Esophagus muscularis mucosa (tissue), 4 donors: ENCODE measurements around the gene CAMTA1. TPM values are rescaled to one million over a fixed set of nuclear protein-coding genes. Genes with fewer than 3 reads are reported as not detected.

Experiments used
- DNase-seq: peaks from one replicate; pipeline ENCODE4 v3.0.0-alpha.2; 2017; ENCODE audit errors: extremely low spot score
- H3K27ac ChIP-seq, 4 donors: fragments of 200-600 bp; sonication (generic); replicated peaks in 1 of 4; 1 replicate in 3 of 4; 2 replicates in 1 of 4; pipeline ENCODE4 v1.5.1; 2016 to 2019; ENCODE audit warnings: mild to moderate bottlenecking in 1 of 4
- H3K27me3 ChIP-seq, 4 donors: fragments of 200-600 bp; sonication (generic); one replicate each; pipeline versions ENCODE4 v1.5.1 to v1.6.0; 2016 to 2019
- H3K36me3 ChIP-seq, 4 donors: fragments of 200-600 bp; sonication (generic); one replicate each; pipeline ENCODE4 v1.5.1; 2016 to 2019
- H3K4me1 ChIP-seq, 4 donors: fragments of 200-600 bp; sonication (generic); one replicate each; pipeline ENCODE4 v1.5.1; 2016 to 2019
- H3K4me3 ChIP-seq, 4 donors: fragments of 200-600 bp; sonication (generic); 1 replicate in 2 of 4; 2 replicates in 2 of 4; pipeline ENCODE4 v1.5.1; 2016 to 2019; ENCODE audit warnings: mild to moderate bottlenecking in 4 of 4, moderate library complexity in 1 of 4
- H3K9me3 ChIP-seq, 4 donors: fragments of 200-600 bp; sonication (generic); 1 replicate in 3 of 4; 2 replicates in 1 of 4; pipeline ENCODE4 v1.5.1; 2016 to 2019
- EP300 ChIP-seq: sonication (generic); formaldehyde crosslinking; IDR thresholded peaks from one replicate; pipeline ENCODE4 v1.6.1; 2017; ENCODE audit warnings: antibody characterized with exemption
- POLR2A ChIP-seq: fragments of 450-650 bp; IDR thresholded peaks from one replicate; pipeline ENCODE4 v1.6.1; 2017; ENCODE audit warnings: antibody characterized with exemption, moderate library complexity, mild to moderate bottlenecking, low read depth
- POLR2AphosphoS5 ChIP-seq, 2 donors: sonication (generic); formaldehyde crosslinking; IDR thresholded peaks; one replicate each; pipeline ENCODE4 v1.6.1; 2017; ENCODE audit warnings: antibody characterized with exemption in 2 of 2
- WGBS: methylation state at CpG from one replicate; pipeline ENCODE4 v1.1.5; 2018; 5-methylcytosine and 5-hydroxymethylcytosine counted together
- intact Hi-C: fragments of 100-400 bp; cut with DNase I; formaldehyde crosslinking; loops from one replicate; pipeline ENCODE4 v1.15.1; 2023
- total RNA-seq, 4 donors: library from RNA; depleted of rRNA; stranded (reverse); fragments of >200 nt; gene quantifications; one replicate each; pipeline versions ENCODE4 v1.1.0 to v1.2.1, GENCODE V29; 2016
- TF ChIP-seq, protein P1 (sequence below), 3 experiments: fragments of 200-600 bp in 2 of 3; fragments of 450-650 bp in 1 of 3; sonication (generic) in 2 of 3; IDR thresholded peaks; one replicate each; pipeline ENCODE4 v1.5.1; 2017 to 2019; ENCODE audit warnings: antibody characterized with exemption in 3 of 3, mild to moderate bottlenecking in 2 of 3, moderate library complexity in 1 of 3

The CAMTA1 gene
- total RNA-seq, 4 donors from 2014 or later: 109 to 226 (median 139) TPM

DNA sequence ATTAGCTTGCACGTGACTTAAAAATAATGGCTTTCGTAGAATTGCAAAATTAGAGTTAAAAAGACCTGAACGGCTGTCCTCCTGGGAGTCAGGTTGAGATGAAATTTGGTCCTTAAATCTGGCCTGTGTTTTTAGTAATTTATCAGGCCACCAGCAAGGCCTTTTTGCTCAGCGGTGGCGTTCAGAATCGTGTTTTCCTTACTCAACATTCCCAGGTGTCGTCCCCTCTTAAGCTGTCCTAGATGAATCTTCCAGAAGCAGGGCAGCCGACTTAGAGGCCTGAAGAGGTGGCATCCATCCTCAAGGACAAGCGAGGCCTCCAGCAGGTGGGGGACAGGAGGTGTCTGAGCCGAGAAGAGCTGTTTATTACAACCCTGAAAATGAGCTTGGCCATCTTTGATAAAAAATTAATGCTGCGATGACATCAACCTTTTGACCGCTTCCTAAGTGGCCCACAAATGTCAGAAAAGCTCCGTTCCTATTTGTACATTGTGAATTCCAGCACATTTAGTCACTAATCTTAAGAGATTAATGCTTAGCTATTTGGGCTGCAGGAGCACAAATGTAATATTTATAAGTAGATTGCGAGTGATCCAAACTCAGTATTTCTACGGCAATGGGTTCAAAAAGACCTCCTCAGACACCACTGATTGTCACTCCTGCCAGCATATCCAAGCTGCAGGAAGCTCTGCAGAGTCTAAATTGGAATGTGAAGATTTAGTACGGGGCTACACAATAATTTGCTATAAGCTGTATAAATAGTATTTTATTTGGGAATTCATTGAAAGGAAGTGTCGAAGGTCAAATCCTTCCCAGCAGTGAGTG, 641.7 kb downstream of the CAMTA1 start:
- Histone ChIP-seq H3K27ac (no peak overlapping the region), H3K27me3 (no peaks in the 10 kb centered on the region), H3K4me1 (peaks cover 0 to 7% (median 0%) of the 10 kb centered on the region in 4 donors), H3K36me3 (no peaks in the 10 kb centered on the region), H3K9me3 (no peaks in the 10 kb centered on the region), H3K4me3 (no peak overlapping the region)
- no peak for DNase-seq
- intact Hi-C loops: no loop called here
- WGBS: 78% methylated on average over 17 of the region's 17 CpGs
- TF ChIP-seq, protein P1, sequence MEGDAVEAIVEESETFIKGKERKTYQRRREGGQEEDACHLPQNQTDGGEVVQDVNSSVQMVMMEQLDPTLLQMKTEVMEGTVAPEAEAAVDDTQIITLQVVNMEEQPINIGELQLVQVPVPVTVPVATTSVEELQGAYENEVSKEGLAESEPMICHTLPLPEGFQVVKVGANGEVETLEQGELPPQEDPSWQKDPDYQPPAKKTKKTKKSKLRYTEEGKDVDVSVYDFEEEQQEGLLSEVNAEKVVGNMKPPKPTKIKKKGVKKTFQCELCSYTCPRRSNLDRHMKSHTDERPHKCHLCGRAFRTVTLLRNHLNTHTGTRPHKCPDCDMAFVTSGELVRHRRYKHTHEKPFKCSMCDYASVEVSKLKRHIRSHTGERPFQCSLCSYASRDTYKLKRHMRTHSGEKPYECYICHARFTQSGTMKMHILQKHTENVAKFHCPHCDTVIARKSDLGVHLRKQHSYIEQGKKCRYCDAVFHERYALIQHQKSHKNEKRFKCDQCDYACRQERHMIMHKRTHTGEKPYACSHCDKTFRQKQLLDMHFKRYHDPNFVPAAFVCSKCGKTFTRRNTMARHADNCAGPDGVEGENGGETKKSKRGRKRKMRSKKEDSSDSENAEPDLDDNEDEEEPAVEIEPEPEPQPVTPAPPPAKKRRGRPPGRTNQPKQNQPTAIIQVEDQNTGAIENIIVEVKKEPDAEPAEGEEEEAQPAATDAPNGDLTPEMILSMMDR (IDR thresholded peaks at IDR 0.05): no peak
- TF ChIP-seq EP300 (no peak), POLR2AphosphoS5 (IDR thresholded peaks at IDR 0.05) (no peak), POLR2A (no peak)

DNA sequence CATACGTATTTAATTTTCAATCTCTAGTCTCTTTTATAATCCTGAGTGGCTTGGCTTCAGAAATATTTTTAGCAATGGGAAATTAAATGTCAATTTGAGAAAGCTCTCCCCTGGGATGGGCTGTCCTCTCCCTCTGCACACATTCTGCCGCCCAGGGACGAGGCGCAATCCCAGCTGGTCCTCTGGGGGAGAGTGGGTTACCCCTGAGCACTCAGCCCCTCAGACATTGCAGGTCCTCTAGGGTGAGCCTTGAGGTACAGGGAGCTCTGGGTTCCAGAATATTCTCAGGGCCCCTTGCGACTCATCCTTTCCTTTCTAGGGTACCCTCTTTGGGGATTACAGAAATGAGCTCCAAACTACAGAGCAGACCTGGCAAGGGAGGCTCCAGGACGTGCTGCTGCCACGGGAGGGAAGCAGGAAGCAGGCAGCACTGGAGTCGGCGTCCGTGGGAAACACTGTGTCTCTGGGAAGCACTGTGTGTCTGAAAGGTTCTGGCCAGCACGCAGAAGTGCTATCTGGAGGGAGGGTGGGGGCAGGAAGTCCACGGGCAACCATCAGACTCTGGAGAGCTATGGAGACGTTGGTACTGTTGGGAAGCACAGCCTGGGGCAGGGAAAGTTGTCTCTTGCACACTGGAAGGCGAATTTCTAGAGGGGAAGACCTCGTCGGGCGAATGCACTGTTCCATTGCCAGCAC, 642.5 kb downstream of the CAMTA1 start:
- peaks cover 0 to 7% (median 0%) of the 10 kb centered on the region in 4 donors for H3K4me1 ChIP-seq
- WGBS: 66% methylated on average over 13 of the region's 17 CpGs
- no peaks in the 10 kb centered on the region for H3K36me3 ChIP-seq
- no peak for DNase-seq
- no peaks in the 10 kb centered on the region for H3K27me3 ChIP-seq
- H3K4me3 ChIP-seq: no peak overlapping the region
- H3K27ac ChIP-seq: no peak overlapping the region
- intact Hi-C loops: no loop called here
- no peak for TF ChIP-seq EP300
- TF ChIP-seq, protein P1 (IDR thresholded peaks at IDR 0.05): no peak
- no peak for TF ChIP-seq POLR2A
- no peak for TF ChIP-seq POLR2AphosphoS5 (IDR thresholded peaks at IDR 0.05)
- no peaks in the 10 kb centered on the region for H3K9me3 ChIP-seq

DNA sequence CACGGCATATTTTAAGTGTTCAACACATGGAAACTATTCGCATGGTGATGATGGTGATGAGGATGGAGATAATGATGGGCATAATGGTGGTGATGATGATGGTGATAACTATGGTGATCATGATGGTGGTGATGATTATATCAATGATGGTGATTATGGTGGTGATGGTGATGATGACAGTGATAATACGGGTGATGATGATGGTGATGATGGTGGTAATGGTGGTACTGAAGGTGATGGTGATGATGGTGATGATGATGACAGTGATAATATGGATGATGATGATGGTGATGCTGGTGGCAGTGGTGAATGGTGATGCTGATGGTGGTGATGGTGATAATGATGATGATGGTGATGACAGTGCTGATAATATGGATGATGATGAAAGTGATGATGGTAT, 644.0 kb downstream of the CAMTA1 start:
- Histone ChIP-seq H3K27me3 (no peaks in the 10 kb centered on the region), H3K9me3 (no peaks in the 10 kb centered on the region), H3K4me3 (no peak overlapping the region), H3K4me1 (peaks cover 0 to 7% (median 0%) of the 10 kb centered on the region in 4 donors), H3K36me3 (no peaks in the 10 kb centered on the region), H3K27ac (no peak overlapping the region)
- intact Hi-C loops: no loop called here
- 93% methylated on average over 3 of the region's 3 CpGs for WGBS
- no peak for DNase-seq
- TF ChIP-seq POLR2AphosphoS5 (IDR thresholded peaks at IDR 0.05): no peak
- no peak for TF ChIP-seq POLR2A
- TF ChIP-seq, protein P1 (IDR thresholded peaks at IDR 0.05): no peak
- no peak for TF ChIP-seq EP300

DNA sequence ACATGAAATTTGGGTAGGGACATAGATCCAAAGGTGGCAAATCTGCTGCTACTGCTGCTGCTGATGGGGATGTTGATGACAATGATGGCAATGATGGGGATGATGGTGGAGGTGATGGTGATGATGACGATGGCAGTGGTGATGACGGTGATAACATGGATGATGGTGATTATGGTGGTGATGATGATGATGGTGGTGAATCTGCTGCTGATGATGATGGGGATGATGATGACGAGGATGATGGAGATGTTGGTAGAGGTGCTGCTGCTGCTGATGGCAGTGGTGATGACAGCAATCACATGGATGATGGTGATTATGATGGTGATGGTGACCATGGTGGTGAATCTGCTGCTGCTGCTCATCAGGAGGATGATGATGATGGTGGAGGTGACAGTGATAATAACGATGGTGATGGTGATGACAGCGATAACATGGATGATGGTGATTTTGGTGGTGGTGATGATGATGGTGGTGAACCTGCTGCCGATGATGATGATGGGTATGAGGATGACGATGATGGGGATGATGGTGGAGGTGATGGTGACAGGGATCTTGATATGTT, 644.9 kb downstream of the CAMTA1 start:
- H3K4me1 ChIP-seq: peaks cover 0 to 7% (median 0%) of the 10 kb centered on the region in 4 donors
- no peak overlapping the region for H3K27ac ChIP-seq
- intact Hi-C loops: no loop called here
- WGBS: 96% methylated on average over 6 of the region's 7 CpGs
- no peaks in the 10 kb centered on the region for H3K9me3 ChIP-seq
- no peaks in the 10 kb centered on the region for H3K36me3 ChIP-seq
- DNase-seq: no peak
- TF ChIP-seq POLR2AphosphoS5 (IDR thresholded peaks at IDR 0.05) (no peak), POLR2A (no peak), EP300 (no peak)
- TF ChIP-seq, protein P1 (IDR thresholded peaks at IDR 0.05): no peak
- no peaks in the 10 kb centered on the region for H3K27me3 ChIP-seq
- H3K4me3 ChIP-seq: no peak overlapping the region
